Spleen (tissue), 7 donors: ENCODE results near the gene DNAL4.
A peak's percentile ranks its signal among the peaks of the same experiment; 100 is the strongest.

ENCODE experiments used
- CTCF ChIP-seq, 11 experiments: fragments of 200-600 bp in 7 of 11; fragments of 450-650 bp in 4 of 11; sonication (generic) in 4 of 11; IDR thresholded peaks in 8 of 11; conservative IDR thresholded peaks in 3 of 11; 1 replicate in 7 of 11; 2 replicates in 4 of 11; pipeline versions ENCODE4 v1.4.0 to v1.8.0; 2016 to 2021; ENCODE audit warnings: antibody characterized with exemption in 11 of 11, inconsistent platforms in 4 of 11, mild to moderate bottlenecking in 1 of 11
- POLR2AphosphoS5 ChIP-seq, 3 donors: sonication (generic); formaldehyde crosslinking; IDR thresholded peaks; one replicate each; pipeline ENCODE4 v1.5.1; 2017; ENCODE audit warnings: antibody characterized with exemption in 3 of 3
- donor health status: DM: no; HTN: no; CAD: no; lungs with moderate emphysema.
- donor health status: DM: no; HTN: no; CAD: no.
- donor health status: DM: no; HTN: no; CAD: no.

- TF ChIP-seq CTCF (IDR thresholded peaks at IDR 0.05 in 8 of 11, conservative IDR thresholded peaks at IDR 0.05 in 3 of 11) (peak in 1 of 11 experiments; percentile 16), POLR2AphosphoS5 (IDR thresholded peaks at IDR 0.05) (peak; percentile 77 to 88 (median 82))
These were observed 42.3 kb downstream of the DNAL4 start for GRCh38 chr22:38751422-38752346.
